ENCODE results near the gene SUGCT. TPM values are rescaled to one million over a fixed set of nuclear protein-coding genes. Genes with fewer than 3 reads are reported as not detected.
"Not testable (repeated sequence)": the region's sequence is repeated elsewhere in the genome, so short reads cannot be mapped to it uniquely, and the experiment has no call there.

SUGCT gene
- total RNA-seq, 2 experiments from 2014 or later: 0.76 to 1.5 TPM

DNA sequence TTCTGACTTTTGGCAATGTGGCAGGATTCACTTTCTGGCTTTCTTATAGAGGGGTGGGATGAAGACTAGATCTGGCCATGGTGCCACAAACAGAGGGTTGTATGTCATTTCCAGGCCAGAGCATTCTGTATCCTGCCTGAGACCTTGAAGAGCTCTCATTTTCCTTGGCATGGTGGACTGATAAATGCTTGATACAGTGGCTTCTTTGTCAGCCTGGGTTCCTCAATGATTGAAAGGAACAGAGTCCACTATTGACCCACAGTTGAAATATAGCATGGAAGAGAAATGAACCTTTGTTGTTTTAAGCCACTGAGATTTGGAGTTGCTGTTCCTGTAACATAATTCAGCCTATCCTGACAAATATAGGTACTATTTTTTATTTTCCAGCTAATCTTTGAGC, 462.7 kb downstream of the SUGCT start:
- no peaks in the 10 kb centered on the region for H3K36me3 Mint-ChIP-seq
- intact Hi-C loops (cut with micrococcal nuclease): no loop called here
- no peaks in the 10 kb centered on the region for H3K27me3 Mint-ChIP-seq
- CTCF ChIA-PET: no interaction called here
- DNase-seq: no peak
- H3K27ac Mint-ChIP-seq: no peak overlapping the region
- peaks cover 4% of the 10 kb centered on the region for H3K4me1 Mint-ChIP-seq (ENCODE audit: low read depth)
- POLR2A ChIA-PET: no interaction called here
- H3K9me3 Mint-ChIP-seq: peaks cover 13% of the 10 kb centered on the region
- H3K4me3 Mint-ChIP-seq: no peak overlapping the region

GRCh38 chr7:40598915-40599314, 464.1 kb downstream of the SUGCT start:
- ChIA-PET CTCF (no interaction called here), POLR2A (no interaction called here)
- H3K36me3 Mint-ChIP-seq: no peaks in the 10 kb centered on the region
- no peak overlapping the region for H3K4me3 Mint-ChIP-seq
- H3K4me1 Mint-ChIP-seq (ENCODE audit: low read depth): peaks cover 4% of the 10 kb centered on the region
- intact Hi-C loops (cut with micrococcal nuclease): no loop called here
- no peak for DNase-seq
- no peak overlapping the region for H3K27ac Mint-ChIP-seq
- peaks cover 16% of the 10 kb centered on the region for H3K9me3 Mint-ChIP-seq
- H3K27me3 Mint-ChIP-seq: no peaks in the 10 kb centered on the region

GRCh38 chr7:40599836-40600235, 465.0 kb downstream of the SUGCT start:
- no peaks in the 10 kb centered on the region for H3K36me3 Mint-ChIP-seq
- H3K27me3 Mint-ChIP-seq: no peaks in the 10 kb centered on the region
- H3K4me1 Mint-ChIP-seq (ENCODE audit: low read depth): peaks cover 4% of the 10 kb centered on the region
- no peak overlapping the region for H3K27ac Mint-ChIP-seq
- no peak for DNase-seq
- intact Hi-C loops (cut with micrococcal nuclease): no loop called here
- peaks cover 12% of the 10 kb centered on the region for H3K9me3 Mint-ChIP-seq
- CTCF ChIA-PET: no interaction called here
- POLR2A ChIA-PET: no interaction called here
- H3K4me3 Mint-ChIP-seq: no peak overlapping the region

DNA sequence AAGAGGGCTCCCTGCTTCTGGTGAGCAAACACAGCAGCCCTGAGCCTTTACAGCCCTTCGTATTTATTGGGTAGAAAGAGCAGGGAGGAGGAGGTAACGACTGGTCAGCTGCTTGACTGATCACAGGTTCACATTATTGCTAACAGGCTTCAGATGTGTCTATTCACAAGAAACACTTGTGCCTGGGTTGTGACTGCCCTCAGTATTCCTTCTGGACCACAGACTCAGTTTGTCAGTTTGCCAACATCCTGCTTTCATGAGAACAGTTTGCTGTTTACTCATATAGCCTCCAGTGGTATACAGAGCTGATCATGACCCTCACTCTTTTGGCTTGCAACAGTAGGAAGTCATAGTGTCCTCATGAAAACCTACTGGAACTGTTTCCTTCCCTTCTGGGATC, 467.5 kb downstream of the SUGCT start:
- DNase-seq; POLR2A ChIA-PET; H3K27ac Mint-ChIP-seq; intact Hi-C loops (cut with micrococcal nuclease); H3K27me3 Mint-ChIP-seq; CTCF ChIA-PET; H3K4me3 Mint-ChIP-seq; H3K4me1 Mint-ChIP-seq (ENCODE audit: low read depth); H3K36me3 Mint-ChIP-seq: not testable (repeated sequence)
- peaks cover 18% of the 10 kb centered on the region for H3K9me3 Mint-ChIP-seq

DNA sequence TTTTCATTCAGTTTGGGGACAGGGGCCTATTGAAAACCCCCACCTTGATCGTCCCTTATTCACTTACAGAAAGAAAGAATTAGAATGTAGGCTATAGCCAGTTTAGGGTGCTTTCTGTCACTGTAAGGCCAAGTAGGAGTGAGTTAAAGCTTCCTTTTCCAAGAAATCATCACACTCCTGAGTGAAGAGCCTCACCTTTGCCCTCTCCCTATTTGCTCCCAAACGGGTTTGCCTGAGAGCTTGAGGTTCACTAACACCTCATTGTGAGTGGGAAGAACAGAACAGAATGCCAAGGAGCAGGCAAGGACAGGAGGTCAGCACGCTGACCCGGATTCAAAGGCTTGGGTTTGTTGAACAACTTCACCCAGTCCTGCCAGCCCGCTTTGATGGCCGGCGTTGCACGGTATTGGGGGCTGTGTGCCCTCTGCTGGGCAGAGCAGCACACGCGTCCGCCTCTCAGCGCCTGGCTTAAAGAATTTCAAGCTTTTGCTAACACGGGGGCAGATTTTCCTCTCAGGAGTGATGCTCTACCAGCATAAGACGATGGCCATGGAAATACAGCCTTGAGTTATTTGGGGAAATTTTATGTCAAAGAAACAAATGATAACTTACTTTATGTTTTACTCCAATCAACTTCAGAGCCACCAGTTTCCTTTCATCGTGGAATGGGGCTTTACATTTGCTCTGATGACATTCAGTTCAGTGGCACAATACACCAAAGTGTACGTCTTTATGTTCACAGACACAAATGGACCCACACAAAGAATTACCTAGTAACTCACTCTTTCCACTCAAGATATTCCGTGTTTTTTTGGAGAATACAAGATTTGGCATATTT, 470.0 kb downstream of the SUGCT start:
- Mint-ChIP-seq H3K27me3 (no peaks in the 10 kb centered on the region), H3K36me3 (no peaks in the 10 kb centered on the region), H3K4me3 (no peak overlapping the region), H3K4me1 (ENCODE audit: low read depth) (no peaks in the 10 kb centered on the region), H3K27ac (no peak overlapping the region), H3K9me3 (peaks cover 19% of the 10 kb centered on the region)
- POLR2A ChIA-PET: no interaction called here
- intact Hi-C loops (cut with micrococcal nuclease): no loop called here
- DNase-seq: peak; percentile 11
- CTCF ChIA-PET: interaction anchor here (1.3 kb wide), 1 partner anchor 372 kb away, joined by 4 read pairs; no protein-coding TSS in a partner anchor

DNA sequence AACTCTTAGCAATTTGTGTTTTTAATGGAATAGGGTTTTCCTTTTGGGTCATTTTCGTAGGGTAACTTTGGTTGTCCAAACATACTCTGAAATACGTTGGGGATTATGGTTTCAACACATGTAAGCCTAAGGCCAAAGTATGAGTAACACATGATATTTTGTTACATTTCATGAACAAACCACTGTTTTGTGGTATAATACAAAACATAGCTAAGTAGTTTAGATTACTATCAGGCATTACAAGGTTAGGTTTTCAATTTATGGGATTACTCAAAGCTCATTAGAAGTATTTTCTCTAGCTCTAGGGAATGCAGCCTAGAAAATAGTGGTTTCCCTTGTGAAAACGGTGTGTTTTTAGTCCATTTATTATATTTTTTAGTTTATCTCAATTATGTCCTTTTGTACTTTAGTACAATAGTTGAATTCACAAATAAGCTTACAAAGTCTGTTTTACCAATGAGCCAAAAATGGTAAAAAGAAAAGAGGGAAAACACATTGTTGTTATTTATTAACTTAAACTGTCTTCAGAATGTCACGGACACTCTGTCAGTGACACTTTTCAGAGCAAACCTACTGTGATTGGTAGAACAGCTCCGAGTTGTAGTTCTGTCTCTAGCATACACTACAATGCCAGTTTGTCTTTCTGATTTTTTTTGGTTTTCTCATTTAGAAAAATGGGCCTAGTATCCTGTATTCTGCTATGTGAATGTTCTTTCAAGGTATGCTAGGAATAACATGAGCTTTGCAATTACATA, 473.7 kb downstream of the SUGCT start:
- intact Hi-C loops (cut with micrococcal nuclease): no loop called here
- no peak overlapping the region for H3K27ac Mint-ChIP-seq
- H3K36me3 Mint-ChIP-seq: no peaks in the 10 kb centered on the region
- H3K4me3 Mint-ChIP-seq: no peak overlapping the region
- H3K4me1 Mint-ChIP-seq (ENCODE audit: low read depth): no peaks in the 10 kb centered on the region
- no peak for DNase-seq
- ChIA-PET POLR2A (no interaction called here), CTCF (no interaction called here)
- H3K9me3 Mint-ChIP-seq: peaks cover 20% of the 10 kb centered on the region
- H3K27me3 Mint-ChIP-seq: no peaks in the 10 kb centered on the region

- no peaks in the 10 kb centered on the region for H3K4me1 Mint-ChIP-seq (ENCODE audit: low read depth)
- H3K27me3 Mint-ChIP-seq: no peaks in the 10 kb centered on the region
- intact Hi-C loops (cut with micrococcal nuclease): no loop called here
- ChIA-PET POLR2A (no interaction called here), CTCF (no interaction called here)
- peaks cover 16% of the 10 kb centered on the region for H3K9me3 Mint-ChIP-seq
- H3K27ac Mint-ChIP-seq: no peak overlapping the region
- no peaks in the 10 kb centered on the region for H3K36me3 Mint-ChIP-seq
- no peak for DNase-seq
- H3K4me3 Mint-ChIP-seq: no peak overlapping the region
Observed at GRCh38 chr7:40610461-40610860, 475.7 kb downstream of the SUGCT start.

- ChIA-PET CTCF (interaction anchor here (0.6 kb wide), 1 partner anchor 326 kb away, joined by 4 read pairs; no protein-coding TSS in a partner anchor), POLR2A (no interaction called here)
- Mint-ChIP-seq H3K4me3 (no peak overlapping the region), H3K27ac (no peak overlapping the region), H3K36me3 (no peaks in the 10 kb centered on the region), H3K9me3 (peaks cover 10% of the 10 kb centered on the region), H3K27me3 (no peaks in the 10 kb centered on the region), H3K4me1 (ENCODE audit: low read depth) (no peaks in the 10 kb centered on the region)
- intact Hi-C loops (cut with micrococcal nuclease): no loop called here
- DNase-seq: no peak
Observed at GRCh38 chr7:40611095-40611871, 476.5 kb downstream of the SUGCT start.

- peaks cover 10% of the 10 kb centered on the region for H3K9me3 Mint-ChIP-seq
- ChIA-PET POLR2A (no interaction called here), CTCF (no interaction called here)
- H3K4me1 Mint-ChIP-seq (ENCODE audit: low read depth): no peaks in the 10 kb centered on the region
- no peak for DNase-seq
- intact Hi-C loops (cut with micrococcal nuclease): no loop called here
- H3K27me3 Mint-ChIP-seq: no peaks in the 10 kb centered on the region
- no peak overlapping the region for H3K4me3 Mint-ChIP-seq
- H3K27ac Mint-ChIP-seq: no peak overlapping the region
- no peaks in the 10 kb centered on the region for H3K36me3 Mint-ChIP-seq
Observed at GRCh38 chr7:40612298-40612697, 477.5 kb downstream of the SUGCT start.

DNA sequence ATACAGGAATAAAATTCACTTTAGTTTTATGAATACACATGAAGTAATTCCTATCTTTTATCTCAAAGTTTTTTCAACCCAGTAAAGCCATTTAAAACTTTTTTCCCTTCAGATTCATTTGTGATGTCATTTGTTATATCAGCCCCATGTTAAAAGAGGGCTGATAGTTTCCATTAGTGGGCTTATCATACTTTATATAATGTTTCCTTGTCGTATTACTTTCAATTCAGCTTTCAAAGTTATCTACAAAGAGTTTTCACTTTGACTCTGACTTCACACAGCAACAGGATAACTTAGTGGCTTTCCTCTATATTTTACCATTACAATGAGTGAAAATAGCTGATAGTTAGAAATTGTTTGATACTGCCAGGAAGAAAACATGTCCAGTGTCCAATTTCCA, 484.8 kb downstream of the SUGCT start:
- Mint-ChIP-seq H3K4me3 (no peak overlapping the region), H3K4me1 (ENCODE audit: low read depth) (no peaks in the 10 kb centered on the region), H3K27me3 (no peaks in the 10 kb centered on the region), H3K27ac (no peak overlapping the region), H3K36me3 (no peaks in the 10 kb centered on the region), H3K9me3 (no peaks in the 10 kb centered on the region)
- POLR2A ChIA-PET: no interaction called here
- no peak for DNase-seq
- intact Hi-C loops (cut with micrococcal nuclease): no loop called here
- CTCF ChIA-PET: no interaction called here

DNA sequence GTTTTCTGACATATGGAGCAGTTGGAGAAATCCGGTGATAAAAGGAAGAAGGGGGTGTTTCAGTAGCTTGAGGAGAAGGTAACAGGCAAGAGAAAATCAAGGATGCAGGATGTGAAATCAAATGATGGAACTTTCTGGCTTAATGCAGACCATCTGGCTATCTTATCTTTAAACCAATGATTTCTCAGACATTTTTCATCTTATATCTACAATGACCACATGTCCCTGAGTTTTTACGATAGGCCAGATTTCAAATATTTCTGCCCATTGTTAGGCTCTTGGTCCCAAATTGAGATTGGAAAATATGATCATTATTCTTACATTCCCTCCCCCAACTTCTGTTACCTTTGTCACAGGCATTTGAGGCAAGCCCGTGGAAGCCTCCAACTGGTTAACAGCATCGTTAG, 486.8 kb downstream of the SUGCT start:
- no peaks in the 10 kb centered on the region for H3K9me3 Mint-ChIP-seq
- H3K27ac Mint-ChIP-seq: no peak overlapping the region
- intact Hi-C loops (cut with micrococcal nuclease): no loop called here
- CTCF ChIA-PET: no interaction called here
- H3K27me3 Mint-ChIP-seq: no peaks in the 10 kb centered on the region
- H3K36me3 Mint-ChIP-seq: no peaks in the 10 kb centered on the region
- DNase-seq: no peak
- H3K4me1 Mint-ChIP-seq (ENCODE audit: low read depth): no peaks in the 10 kb centered on the region
- no peak overlapping the region for H3K4me3 Mint-ChIP-seq
- POLR2A ChIA-PET: no interaction called here

DNA sequence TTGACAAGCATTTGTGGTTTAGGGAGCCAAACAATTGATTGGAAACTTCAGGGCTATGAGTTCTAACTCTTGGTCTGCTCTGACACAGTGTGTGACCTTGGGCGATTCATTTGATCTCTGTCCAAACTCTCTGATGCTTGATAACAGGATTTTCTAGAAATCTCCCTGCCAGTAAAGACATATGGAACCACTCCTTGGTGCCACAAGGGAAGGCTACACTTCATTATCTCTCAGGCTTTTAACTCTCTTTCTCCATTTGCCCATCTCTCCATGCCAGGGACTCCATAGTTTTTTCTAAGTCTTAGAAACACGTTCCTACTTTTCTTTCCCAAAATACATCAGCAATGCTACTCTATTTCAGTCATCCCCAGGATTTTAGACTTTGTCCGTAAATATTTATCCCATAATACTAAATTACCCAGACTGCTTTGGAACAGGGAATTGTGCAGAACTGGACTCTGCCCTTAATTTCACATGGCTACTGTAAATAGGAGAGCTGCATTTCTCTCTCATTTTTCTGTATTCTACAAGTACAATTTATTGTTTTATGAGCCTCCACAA, 488.2 kb downstream of the SUGCT start:
- H3K4me3 Mint-ChIP-seq: no peak overlapping the region
- no peaks in the 10 kb centered on the region for H3K36me3 Mint-ChIP-seq
- intact Hi-C loops (cut with micrococcal nuclease): no loop called here
- H3K27ac Mint-ChIP-seq: no peak overlapping the region
- no peak for DNase-seq
- H3K27me3 Mint-ChIP-seq: no peaks in the 10 kb centered on the region
- H3K4me1 Mint-ChIP-seq (ENCODE audit: low read depth): no peaks in the 10 kb centered on the region
- no peaks in the 10 kb centered on the region for H3K9me3 Mint-ChIP-seq
- ChIA-PET POLR2A (no interaction called here), CTCF (no interaction called here)
